HG02981 (cell line): ENCODE results near the gene DNMT3L.
"Not testable (repeated sequence)": the region's sequence is repeated elsewhere in the genome, so short reads cannot be mapped to it uniquely, and the experiment has no call there.

ENCODE experiments used
- ATAC-seq: cut with Tn5 transposase; IDR thresholded peaks from one replicate; pipeline ENCODE4 v1.9.1; 2021; ENCODE audit warnings: mild to moderate bottlenecking, moderate library complexity; ENCODE audit not compliant: unreplicated experiment

Gene DNMT3L

DNA sequence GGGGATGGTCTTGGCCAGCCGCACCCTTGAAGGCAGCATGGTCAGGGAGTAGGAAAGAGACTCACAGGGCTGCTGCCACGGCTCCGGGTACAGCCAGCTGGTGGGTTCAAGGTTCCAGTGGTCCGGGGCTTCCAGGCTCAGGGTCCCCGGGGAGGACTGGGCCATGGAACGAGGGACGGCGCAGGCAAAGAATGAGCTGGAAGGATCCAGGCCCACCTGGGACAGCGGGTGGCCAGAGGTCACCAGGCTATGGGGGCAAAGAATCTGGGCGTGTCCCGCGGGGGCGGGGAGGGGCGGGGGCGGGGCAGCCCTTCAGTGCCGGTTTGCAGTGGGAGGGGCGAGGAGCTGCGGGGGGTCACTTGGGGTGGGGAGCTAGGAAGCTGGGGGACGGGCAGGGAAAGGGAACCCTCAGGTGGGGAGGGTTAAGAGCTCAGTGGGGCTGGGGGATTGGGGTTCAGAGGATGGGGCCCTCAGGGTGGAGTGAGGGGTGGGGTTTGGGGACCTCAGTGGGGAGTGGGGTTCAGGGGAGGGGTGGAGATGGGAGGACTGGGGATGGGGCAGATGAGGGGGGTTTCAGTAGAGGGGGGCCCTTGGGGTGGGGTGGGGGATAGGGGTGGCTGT lies at the start of gene DNMT3L:
Gene DNMT3L (minus strand): TSS at position 223 of the 621 bp plus-strand sequence. CDS start 638 bp downstream, outside the sequence.
- no peak for ATAC-seq

DNA sequence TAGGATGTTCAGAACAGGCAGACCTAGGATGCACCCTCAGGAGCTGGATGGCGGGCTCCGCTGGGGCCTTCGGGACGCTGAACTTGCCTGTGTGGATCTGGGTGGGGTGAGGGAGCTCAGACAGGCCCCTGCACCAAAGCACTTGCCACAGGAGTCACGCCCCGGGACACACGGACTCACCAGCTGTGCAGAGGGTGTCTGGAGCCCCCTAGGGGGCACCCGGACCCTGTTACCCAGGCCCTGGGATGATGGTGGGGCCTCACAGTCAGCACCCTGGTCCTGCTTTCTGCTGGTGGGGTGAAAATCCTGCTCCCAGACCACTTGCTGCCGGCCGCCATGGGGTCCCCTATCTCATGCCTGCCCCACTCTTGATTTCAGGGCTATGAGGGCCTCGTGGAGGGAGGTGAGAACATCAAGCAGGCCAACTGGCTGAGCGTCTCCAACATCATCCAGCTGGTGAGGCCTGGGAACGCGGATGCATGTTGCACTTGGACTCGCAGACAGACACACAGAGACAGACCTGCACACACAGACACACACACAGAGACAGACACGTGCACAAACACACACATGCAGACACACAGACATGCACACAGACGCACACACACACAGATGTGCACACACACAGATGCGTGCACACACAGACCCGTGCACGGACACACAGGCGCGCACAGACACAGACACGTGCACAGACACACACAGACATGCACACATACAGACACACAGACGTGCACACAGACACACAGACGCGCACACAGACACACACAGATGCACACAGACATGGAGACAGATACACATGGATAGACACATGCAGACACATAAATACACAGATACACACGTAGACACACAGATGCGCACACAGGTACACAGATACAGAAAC lies 49.2 kb upstream of the DNMT3L start:
- no peak for ATAC-seq

DNA sequence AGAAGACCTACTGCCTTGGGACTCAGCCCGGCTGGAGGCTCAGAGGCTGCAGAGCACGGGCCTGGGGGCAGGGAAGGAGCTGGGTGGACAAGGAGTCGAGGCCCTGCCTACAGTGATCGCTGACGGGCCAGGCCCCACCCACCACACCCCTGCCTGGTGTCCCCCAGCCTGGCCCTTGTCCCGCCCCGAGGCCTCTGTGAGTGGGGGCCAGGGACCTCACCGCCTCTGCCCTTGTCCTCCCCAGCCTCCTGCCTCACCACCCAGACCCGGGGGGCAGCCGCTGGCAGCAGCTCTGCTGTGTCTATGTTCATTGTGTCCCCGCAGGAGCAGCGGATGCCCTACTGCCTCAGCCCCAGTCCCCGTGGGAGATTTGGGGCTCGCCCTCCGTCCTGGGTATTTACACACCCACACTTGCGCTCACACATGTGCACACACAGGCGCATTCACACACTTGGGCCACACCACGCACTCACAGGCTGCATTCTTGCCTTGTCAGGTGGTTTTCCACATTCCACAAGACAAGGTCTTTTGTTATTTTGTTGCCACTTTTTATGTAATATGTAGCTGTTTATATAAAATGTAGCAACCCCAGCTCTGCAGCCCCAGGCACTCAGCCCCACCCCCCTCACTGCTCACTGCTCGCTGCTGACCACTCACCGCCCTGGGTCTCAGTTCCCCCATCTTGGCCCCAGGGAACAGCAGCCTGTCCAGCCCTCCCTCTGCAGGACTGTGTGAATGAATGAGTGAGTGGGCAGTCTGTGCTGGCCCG lies 45.4 kb upstream of the DNMT3L start:
- no peak for ATAC-seq

DNA sequence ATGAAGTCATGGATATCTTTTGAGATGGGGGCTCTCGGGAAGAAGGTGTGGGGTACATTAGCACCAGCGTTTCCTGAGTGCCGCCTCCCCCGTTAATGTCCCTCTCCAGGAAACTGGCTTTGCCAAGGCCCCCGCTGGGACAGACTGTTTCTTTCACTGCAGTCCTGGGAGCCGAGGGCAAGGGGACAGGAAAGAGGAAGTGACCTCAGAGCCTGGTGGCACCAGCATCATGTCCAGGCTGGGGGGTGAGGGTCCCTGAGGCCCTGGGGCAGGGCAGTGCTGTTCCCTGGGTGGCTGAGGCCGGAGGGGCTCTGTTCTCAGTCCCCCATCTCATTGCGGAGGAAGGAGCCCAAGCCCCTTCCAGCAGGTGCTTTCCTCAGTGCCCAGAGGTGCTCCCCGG lies 44.0 kb upstream of the DNMT3L start:
- ATAC-seq: no peak

DNA sequence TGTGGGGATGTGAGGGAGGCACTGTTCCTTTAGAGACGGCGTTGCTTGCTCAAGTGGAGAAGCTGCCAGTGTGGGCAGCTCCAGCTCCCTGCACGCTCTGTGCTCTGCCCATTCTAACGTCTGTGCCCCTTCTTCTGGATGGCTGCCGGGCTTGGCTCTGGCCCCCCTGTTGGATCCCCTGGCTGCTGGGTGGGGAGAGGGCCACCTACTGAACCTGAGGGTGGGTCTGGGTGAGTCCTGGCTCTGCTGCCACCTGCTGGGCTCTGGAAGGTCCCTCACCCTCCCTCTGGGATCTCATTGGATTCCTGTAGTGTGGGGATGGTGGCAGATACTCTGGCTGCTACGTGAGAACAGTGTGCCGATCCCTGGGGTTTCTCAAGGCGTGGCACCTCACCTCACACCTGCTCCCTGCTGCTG lies 43.2 kb upstream of the DNMT3L start:
- no peak for ATAC-seq

DNA sequence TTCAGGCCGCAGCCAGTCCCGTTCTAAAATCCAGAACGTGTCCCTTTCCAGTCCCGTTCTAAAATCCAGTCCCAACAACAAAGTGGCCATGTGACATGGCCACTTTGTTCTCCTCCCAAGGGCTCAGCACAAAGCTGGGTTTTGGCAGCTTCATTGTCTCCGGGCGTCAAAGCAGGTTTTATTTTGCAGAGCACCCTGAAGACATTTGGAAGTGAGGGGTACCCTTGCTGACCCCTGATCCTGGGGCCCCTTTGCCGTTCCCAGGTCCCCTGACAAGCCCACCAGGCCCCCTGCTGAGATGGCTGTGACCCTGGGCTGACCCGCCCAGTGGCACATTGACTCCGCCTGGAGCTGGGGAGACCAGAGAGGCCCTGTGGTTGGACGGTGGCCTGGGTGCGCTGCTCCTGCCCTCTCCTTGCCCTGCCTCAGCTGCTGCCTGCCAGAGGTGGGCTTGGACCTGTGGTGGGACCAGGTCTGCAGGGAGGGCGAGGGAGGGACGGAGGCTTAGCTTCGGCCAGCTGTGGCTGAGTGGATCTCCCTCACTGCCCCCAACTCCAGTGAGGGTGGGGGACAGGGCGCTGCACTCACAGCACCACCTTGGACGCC lies 42.4 kb upstream of the DNMT3L start:
- no peak for ATAC-seq

DNA sequence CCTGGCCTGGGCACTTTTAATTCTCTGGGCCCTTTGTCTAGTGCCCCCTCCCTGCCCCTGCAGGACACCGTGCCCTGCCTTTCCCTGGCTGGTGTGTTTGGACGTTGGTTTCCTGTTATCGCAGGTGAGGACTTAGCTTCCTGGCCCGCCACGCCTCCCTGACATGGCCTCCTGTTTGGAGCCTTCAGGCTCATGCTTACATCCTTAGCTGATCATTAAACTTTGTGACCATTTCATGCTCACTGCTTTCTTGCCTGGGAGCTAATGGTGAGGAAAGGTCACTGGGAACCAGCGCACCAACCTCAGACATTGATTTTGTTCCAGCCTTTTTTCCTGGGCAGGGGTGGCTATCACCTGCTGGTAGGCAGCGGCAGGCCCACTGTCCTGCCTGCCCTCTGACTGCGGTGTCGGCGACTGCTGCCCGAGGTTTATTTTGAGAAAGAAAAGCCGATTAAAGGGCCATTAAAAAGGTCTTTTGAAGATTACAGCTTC lies 41.8 kb upstream of the DNMT3L start:
- ATAC-seq: no peak

DNA sequence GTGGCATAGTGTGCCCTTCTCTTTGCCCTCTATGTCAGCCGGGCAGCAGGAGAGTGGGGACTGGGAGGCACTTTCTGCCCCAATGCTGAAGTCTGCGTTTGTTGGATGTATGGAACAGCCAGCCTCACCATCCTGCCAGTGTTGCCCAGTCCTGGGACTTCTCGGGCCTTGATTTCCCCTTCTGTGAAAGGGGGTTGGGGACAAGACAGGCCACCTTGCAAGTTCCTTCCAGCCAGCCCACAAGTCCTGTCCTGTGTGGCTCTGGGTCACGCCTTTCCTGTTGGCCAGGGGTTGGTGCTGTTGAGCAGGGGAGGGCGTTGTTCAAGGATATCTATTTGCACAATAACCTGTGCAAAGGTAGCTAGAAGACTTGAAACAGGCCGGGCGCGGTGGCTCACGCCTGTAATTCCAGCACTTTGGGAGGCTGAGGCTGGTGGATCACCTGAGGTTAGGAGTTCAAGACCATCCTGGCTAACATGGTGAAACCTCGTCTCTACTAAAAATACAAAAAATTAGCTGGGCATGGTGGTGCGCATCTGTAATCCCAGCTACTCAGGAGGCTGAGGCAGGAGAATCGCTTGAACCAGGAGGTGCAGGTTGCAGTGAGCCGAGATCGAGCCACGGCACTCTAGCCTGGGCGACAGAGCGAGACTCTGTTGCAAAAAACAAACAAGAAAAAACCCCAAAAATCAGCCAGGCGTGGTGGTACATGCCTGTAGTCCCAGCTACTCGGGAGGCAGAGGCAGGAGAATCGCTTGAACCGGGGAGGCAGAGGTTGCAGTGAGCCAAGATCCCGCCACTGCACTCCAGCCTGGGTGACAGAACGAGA lies 41.1 kb upstream of the DNMT3L start:
- not testable (repeated sequence) for ATAC-seq

DNA sequence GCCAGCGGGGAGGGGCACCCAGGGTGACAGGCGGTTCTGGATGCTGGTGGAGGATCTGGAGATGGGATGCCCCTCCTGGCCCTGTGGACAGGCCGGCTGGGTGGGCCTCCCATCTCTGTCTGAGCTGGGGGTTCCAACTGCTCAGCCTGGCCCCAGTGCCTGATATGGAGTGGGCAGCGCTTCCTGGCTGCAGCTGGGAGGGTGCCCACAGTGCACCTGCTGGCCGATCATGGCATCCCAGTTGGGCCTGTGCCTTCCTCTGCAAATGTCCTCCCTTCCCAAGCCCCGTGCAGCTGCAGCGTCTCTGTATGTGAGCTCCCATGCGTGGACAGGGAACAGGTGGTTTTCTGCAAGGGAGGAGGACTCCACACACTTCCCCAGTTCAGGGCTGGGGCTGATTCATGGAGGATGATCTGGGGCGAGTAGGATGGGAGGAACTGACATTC lies 40.3 kb upstream of the DNMT3L start:
- no peak for ATAC-seq

DNA sequence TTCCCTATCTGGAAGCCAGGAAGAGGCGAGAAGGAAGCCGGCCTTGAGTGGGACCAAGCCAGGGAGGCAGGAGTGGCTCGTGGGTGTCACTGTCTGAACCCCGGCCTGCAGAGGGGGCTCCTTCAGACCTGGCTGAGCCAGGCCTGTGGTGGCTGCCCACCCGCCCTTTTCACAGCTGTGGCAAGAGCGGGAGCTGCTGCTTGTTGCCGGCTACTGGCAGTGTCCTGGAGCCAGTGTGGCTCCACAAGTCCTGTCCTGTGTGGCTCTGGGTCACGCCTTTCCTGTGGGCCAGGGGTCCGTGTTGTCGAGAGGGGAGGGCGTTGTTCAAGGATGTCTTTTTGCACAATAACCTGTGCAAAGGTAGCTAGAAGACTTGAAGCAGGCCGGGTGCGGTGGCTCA lies 39.4 kb upstream of the DNMT3L start:
- ATAC-seq: no peak

DNA sequence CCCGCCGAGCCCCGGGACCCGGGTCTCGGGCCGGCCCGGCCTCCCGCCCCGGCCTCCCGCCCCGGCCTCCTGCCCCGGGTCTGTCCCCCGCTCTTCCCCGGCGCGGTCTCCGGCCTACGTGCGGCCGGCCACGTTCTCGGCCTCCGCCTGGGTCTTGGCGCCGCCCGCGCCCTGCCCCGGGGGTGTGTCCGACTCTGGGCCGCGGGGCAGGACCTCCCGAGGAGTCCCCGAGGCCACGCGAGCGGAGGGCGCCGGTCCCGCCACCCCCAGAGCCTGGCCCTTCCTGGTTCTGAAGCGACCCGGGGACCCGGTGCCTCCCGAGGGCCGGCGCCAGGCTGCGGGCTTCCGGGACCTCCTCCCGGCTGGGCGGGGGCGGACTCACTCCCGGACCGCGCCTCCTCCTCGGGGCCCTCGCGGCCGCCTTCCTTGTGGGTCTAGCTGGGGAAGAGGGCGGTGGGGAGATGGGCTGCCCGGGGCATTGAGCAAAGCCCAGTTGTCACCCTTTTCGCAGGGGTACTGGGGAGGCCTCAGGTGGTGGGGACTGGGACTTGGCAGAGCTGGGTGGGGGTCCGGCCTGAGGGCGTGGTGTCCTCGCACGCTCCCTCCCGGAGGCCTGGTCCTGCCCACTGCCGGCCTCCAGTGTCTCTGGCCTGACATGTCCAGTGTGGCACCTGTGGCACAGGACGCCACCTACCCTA lies 38.7 kb upstream of the DNMT3L start:
- peak; percentile 25 for ATAC-seq

DNA sequence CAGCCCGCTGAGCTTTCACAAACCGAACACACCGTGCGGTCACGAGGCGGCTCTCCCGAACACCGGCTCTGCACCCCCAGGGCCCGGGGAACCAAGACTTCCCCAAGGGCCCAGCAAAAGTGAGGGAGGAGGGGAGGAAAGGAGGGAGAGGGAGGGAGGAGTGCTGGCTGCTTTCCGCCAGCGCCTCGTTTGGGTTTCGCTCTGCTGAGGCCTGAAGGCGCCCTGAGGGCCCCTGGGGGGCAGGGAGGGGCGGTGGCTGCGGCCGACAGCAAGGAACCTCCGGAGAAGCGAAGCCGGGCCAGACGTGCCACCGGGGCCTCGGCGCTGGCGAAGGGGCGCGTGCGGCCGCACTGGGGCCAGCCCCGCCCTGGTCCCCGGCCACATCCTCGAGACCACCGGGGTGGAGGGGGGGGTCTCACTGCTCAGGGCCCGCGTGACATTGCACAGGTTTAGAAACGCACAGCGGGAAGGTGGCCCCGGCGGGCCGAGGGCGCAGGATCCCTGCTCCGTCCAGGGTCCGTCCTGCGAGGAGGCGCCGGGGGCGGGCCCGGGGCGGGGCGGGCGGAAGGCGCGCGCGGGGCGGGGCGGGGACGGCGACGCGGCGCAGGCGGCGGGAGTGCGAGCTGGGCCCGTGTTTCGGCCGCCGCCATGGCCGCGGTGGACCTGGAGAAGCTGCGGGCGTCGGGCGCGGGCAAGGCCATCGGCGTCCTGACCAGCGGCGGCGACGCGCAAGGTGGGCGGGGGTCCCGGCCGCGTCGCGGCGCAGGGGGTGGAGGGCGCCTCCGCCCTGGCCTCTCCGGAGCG lies 38.0 kb upstream of the DNMT3L start, which contains the start of gene PFKL:
Gene PFKL (plus strand): TSS at position 596 of the 804 bp plus-strand sequence. CDS start 53 bp downstream, at position 649.
- ATAC-seq: peak; percentile 49

DNA sequence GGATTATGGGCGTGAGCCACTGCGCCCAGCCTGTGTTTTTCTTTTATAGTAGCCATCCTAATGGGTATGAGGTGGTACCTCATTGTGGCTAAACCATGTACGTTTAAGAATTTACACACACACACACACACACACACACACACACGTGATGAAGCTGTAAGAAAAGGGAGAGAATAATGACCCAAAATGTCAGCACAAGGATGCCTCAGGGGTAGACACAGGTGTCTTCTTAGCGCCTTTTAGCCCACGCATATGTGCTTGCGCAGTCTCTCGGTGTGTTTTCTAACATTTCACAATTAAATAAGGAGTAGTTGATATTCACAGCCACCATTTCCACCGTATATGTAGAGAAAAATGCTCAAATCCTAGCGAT lies 37.4 kb upstream of the DNMT3L start:
- peak; percentile 1 for ATAC-seq

DNA sequence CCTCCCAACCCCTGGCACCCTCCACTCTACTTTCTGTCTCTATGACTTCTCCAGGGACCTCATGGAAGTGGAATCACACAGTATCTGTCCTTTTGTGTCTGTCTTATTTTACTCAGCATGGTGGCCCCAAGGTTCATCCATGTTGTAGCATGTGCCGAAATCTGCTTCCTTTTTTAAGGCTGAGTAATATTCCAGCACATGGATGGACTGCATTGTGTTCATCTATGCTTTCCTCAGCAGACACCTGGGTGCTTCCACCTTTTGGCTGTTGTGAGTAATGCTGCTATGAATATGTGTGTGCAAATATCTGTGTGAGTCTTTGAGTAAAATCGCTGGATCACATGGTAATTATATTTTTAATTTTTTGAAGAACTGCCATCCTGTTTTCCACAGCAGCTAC lies 36.6 kb upstream of the DNMT3L start:
- no peak for ATAC-seq

DNA sequence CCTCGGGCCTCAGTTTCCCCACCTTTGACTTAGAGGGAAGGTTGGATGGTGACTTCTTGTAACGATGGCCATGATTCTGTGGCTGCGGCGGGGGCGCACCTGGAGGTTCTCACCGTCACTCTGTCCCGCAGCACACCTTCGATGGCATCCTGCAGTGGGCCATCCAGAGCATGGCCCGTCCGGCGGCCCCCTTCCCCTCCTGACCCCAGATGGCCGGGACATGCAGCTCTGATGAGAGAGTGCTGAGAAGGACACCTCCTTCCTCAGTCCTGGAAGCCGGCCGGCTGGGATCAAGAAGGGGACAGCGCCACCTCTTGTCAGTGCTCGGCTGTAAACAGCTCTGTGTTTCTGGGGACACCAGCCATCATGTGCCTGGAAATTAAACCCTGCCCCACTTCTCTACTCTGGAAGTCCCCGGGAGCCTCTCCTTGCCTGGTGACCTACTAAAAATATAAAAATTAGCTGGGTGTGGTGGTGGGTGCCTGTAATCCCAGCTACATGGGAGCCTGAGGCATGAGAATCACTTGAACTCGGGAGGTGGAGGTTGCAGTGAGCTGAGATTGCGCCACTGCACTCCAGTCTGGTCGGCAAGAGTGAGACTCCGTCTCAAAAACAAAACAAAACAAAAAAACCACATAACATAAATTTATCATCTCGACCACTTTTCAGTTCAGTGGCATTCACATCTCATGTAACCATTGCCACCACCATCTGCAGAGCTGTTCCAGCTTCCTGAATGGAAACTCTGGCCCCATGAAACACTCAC lies 36.0 kb upstream of the DNMT3L start:
- no peak for ATAC-seq

DNA sequence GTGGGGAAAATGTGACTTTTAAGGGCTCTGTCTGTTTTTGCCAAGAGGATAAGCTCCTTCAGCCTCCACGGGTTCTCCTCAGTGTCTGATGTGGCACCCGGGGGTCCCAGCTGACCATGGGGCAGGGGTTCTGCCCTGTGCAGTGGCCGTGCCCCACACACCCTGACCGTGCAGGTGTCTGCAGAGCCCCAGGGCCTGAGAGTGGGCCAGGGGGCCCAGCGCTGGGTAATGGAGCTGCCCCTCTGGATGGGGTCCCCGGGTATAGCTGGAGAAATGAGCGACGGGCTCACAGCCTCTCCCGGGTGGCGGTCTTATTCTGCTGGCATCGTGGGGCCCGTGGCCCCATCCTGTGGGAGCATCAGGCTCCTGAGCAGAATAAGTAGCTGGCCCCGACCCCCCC lies 35.2 kb upstream of the DNMT3L start:
- no peak for ATAC-seq

DNA sequence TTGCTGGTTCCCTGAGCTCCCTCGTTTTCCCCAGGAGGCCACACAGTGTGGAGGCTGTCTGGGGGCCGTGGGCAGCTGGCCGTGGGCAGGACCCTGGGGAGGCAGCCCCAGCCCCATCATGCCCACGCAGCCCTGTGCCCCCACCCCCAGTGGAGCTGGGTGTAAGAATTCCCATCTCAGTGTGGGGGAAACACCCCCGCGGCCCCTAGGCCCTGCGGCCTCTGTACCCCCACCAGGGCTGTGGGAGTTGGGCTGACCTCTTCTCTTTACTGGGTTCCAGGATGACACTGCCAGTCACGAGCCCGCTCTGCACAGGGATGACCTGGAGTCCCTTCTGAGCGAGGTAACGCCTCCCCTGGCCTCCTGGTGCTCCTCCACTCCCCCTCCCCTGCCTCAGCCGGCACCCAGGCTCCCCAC lies 34.4 kb upstream of the DNMT3L start:
- no peak for ATAC-seq

DNA sequence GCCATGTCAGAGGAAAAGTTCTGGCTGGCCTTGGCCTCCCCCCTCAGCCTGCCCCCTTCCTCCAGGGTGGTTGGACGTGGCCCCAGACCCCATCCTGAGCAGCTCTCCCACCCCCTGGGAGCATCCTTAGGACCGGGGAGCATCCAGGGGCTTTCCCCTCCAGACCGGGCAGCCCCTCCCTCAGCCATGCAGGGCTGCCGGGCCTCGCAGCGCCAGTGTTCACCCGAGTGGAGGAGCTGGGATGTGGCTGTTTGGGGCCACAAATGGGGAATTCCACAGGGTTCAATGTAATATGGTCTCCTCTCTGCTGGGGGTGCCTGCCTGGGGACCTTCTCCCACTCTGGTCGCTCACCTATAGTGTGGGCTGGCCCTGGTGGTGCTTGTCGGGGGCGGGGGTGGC lies 33.9 kb upstream of the DNMT3L start:
- no peak for ATAC-seq
